ENCODE measurements around the gene ATP1A4.
A peak's percentile ranks its signal among the peaks of the same experiment; 100 is the strongest.
"Not testable (repeated sequence)": the region's sequence is repeated elsewhere in the genome, so short reads cannot be mapped to it uniquely, and the experiment has no call there.

ATP1A4 gene

DNA sequence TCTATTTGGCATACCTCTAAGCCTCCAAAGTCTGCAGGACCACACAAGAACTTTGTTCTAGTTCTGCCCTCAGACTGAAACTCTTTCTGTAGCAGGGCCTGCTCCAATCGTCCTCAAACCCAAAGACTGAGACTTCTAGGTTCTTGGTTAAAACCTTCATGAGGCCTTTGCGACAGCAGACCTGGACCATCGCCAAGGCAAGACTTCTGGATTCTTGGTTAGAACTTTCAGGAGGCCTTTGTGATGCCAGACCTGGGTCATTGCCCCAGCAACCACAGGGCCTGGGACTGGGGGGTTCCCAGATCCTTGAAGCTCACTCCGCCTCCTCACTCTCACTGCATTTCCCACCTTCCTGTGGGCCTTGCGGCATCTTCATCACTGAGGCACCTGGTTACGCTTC, at the start of gene ATP1A4:
Gene ATP1A4, plus strand, starts transcription at position 301 of the 400 bp plus-strand sequence. CDS start 438 bp downstream, outside the sequence.
- DNase-seq (ENCODE audit: low read depth) = no peak
- no peak within 1 kb of the TSS for H3K4me3 ChIP-seq (ENCODE audit: low read depth, low read length)

DNA sequence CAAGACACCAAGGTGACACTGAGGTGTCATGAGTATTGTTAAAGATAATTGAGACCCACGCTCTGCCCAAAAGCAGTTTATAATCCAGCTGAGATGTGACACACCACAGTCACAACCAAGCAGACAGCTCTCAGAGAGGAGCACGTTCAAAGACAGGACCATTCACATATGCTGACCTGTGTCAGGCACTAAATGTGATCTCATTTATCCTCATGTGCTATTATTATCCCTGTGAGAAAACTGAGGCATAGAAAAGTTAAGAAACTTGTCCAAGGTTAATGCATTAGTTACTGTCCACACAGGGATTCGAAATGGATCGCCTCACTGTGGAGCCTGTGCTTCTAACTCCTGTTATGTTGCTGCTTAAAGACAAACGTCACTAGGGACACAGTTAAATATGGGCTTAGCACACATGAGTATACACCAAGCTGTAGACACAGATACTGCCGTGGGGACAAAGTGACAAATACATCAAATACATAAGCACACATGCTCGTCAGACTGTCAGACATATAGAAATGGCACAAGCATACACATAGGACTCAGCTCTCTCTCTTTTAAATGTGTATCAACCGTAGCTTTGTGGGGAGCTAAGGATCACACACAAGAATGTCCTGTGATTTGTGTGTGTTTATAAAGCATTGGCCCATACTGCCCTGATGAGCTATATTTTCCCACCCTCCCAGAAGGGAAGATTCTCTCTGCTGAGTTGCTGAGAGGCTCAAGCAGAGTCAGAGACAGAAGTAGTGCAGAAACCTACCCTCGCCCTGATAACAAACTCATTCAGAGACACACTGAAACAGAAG, 49.5 kb upstream of the ATP1A4 start:
- DNase-seq (ENCODE audit: low read depth) = no peak
- H3K4me3 ChIP-seq (ENCODE audit: low read depth, low read length) = no peak overlapping the region

DNA sequence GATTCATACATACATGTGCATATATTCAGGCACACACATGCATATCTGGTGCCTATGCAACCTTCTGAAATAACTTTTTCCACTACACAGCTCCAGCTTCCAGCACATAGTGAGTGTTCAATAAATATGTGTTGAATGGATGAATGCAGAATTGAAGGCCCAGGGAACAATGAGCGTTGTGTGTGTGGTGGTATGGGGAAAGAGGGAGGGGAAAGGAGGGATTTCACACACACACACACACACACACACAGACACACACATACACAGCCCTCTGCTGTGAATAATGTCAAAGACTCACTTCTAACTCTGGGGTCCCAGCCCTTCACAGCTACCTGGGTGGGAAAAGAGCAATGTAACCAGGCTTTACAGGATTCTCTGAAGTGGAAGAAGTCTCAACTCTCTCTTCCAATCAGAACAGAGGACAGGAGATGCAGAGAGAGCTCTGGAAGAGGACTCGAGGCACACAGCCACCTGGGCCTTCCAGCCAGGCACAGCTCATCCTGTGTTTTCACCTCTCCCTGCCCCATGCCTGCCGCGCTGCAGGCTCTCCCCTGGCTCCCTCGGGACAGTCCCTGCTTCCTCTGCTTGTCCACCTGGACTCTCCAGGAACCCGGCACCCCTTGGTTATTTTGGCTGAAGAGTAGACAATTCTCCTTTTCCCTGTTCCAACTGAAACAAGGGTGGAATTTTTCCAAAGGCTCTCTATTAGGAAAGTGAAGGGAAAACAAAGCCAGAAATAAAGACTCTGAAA, 47.6 kb upstream of the ATP1A4 start:
- DNase-seq (ENCODE audit: low read depth) = no peak
- H3K4me3 ChIP-seq (ENCODE audit: low read depth, low read length) = no peak overlapping the region

DNA sequence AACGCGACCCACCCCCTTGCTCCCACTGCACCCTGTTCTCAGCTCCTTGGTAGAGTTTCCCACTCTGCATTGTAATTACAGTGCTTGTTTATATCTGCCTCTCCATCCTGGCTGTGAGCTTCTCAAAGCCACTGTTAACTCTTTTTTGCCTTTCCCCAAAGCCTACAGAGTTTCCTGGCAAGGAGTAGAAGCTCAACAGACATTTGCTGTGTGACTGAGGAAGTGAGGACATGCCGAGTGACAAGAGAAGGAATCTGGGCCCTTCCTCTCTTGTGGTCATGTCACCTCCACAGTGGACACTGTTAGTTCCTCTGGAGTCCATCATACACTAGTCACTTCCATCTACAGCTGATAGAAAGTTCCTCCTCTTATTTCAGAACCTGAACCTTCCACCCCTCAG, 46.9 kb upstream of the ATP1A4 start:
- no peak overlapping the region for H3K4me3 ChIP-seq (ENCODE audit: low read depth, low read length)
- DNase-seq (ENCODE audit: low read depth) = no peak

DNA sequence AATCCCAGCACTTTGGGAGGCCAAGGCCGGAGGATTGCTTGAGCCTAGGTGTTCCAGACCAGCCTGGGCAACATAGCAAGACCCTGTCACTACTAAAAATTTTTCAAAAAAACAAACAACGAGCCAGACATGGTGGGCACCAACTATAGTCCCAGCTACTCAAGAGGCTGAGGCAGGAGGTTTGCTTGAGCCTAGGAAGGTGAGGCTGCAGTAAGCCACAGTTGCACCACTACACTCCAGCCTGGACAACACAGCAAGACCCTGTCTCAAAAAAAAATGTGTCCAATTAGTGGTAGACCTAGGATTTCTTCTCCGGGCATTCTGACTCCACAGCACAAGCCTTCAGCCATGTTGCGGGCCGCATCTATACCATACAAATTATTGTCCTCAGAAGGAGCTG, 46.2 kb upstream of the ATP1A4 start:
- no peak overlapping the region for H3K4me3 ChIP-seq (ENCODE audit: low read depth, low read length)
- DNase-seq (ENCODE audit: low read depth) = no peak

DNA sequence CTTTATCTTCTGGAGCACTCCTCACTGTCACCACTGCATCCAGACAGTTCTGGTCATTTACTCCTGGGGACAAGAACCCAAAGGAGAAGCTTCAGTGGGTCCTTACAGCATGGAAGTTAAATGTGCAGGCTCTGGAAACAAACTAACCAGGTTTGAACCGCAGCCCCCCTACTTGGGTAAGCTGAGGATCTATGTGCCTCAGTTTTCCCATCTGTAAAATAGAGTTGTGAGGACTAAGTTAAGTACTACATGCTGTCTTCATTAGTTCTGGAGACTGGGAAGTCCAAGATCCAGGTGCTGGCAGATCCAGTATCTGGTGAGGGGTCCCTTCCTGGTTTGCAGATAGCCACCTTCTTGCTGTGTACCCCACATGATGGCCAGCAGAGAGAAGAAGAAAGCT, 43.9 kb upstream of the ATP1A4 start:
- H3K4me3 ChIP-seq (ENCODE audit: low read depth, low read length) = no peak overlapping the region
- no peak for DNase-seq (ENCODE audit: low read depth)

DNA sequence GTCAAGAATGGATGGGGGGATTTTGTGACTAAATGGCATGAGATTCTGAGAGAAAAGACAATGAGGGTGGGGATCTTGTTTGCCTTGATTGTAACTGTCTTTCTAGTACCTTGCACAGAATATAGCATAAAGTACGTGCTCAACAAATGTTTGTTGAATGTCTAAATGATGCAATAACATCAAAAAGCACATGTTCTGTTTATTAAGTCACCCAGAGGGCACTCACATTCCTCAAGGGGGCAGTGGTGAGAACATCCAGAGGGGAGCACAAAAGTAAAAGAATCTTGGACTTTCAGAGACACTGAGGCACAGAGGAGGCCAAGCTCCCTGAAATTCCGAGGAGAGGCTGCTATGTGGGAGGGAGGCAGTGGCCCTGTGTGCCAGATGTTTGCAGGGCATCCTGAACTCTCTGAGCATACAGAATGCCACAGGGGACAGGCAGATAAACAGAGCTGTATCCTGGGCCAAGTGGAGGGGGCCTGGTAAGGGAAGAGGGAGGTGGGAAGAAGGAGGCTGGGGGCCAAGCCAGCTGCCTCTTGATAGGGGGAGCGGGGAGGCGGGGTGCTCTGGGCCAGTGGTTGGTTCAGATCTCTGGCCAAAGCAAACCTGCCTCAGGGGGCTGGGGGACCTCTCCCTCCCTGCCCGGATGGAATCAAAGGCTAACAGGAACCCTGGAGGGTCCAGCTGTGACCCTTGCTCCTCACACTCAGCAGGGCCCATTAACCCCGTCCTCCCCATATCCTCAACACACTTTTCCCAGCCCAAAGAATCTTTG, 42.3 kb upstream of the ATP1A4 start:
- no peak overlapping the region for H3K4me3 ChIP-seq (ENCODE audit: low read depth, low read length)
- no peak for DNase-seq (ENCODE audit: low read depth)

DNA sequence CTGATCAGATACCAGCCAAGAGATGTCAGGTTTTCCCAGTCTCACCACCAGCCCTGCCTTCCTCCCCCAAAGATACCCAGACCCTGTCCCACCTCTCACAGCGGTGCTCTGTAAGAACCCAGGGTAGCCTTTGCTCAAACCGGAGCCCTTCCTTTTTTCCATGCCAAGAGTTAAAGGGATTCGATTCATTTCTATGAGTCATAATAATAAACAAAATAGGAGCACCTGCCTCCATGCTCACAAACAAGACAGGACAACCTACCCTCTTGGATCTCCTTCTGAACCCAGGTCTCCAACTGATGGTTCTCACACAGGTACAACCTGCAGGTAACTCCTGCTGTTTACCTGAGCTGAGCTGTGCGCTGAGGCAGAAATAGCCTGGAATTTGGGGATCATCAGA, 41.7 kb upstream of the ATP1A4 start:
- H3K4me3 ChIP-seq (ENCODE audit: low read depth, low read length) = no peak overlapping the region

DNA sequence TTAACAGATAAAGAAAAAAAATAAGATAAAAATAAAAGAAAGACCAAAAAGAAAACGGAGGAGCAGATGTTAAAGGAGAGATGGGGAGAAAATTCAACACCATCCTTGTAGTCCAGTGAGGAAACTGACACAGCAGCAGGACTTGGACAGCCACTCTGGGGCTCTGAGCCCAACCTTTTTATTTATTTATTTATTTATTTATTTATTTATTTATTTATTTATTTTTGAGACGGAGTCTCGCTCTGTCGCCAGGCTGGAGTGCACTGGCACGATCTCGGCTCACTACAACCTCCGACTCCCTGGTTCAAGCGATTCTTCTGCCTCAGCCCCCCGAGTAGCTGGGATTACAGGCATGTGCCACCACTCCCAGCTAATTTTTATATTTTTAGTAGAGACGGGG, 39.9 kb upstream of the ATP1A4 start:
- not testable (repeated sequence) for DNase-seq (ENCODE audit: low read depth); H3K4me3 ChIP-seq (ENCODE audit: low read depth, low read length)

More for the DNA sequence above, 41.7 kb upstream of the ATP1A4 start:
- no peak for DNase-seq (ENCODE audit: low read depth)

DNA sequence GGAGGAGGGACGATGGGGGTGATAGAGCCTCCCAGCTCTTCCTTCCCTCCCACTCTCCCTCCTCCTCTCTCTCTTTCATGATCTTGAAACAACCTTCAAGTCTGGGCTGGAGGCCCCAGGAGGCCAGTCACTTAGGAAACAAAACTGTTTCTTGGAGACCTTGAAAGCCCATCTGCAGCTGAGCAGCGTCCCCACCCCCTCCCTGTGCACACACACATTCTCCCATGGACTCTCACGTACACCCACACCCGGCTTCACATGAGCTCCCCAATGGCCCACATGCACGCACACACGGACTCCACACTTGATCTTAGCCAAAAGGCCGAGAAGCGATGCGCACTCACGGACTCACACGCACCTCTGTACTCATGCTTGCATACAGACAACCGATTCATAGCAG, 39.0 kb upstream of the ATP1A4 start:
- no peak for DNase-seq (ENCODE audit: low read depth)
- H3K4me3 ChIP-seq (ENCODE audit: low read depth, low read length) = no peak overlapping the region

DNA sequence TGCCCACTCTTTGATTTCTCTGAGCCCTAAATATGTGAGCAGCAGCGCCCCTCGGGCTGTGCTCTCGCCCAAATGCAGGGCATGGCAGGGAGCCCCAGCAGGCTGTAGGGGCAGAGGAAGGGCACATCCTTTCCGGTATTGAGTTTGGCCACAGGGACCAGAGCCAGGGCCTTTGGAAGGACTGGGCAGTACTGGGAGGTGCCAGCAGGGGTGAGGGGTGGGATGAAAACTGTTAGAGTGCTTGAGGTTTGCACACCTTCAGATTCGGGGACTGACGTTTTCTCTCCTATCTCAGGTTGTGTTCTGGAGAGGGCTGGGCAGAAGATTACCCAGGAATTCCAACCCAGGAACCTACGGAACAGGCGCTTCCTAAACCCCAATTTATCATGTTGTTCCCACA, 38.0 kb upstream of the ATP1A4 start:
- no peak for DNase-seq (ENCODE audit: low read depth)
- H3K4me3 ChIP-seq (ENCODE audit: low read depth, low read length) = no peak overlapping the region

DNA sequence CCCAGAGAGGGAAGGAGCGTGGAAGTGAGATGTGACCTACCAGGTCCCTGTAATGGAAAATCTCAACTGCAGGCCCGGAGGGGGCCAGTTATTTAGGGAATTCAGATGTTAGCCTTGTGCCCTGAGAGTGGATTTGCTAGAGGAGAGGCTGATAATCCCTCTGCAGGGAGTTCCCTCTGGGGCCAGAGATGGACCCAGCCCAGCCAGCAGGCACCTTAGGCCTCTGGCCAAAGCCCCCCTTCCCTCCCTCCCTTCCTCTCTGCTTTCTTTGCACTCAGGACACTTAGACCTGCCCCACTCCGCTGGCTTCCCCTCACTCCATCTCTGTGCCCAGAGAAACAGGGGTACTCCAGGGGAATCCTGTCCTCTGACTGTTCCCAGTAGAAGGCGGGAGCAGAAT, 37.3 kb upstream of the ATP1A4 start:
- no peak overlapping the region for H3K4me3 ChIP-seq (ENCODE audit: low read depth, low read length)
- no peak for DNase-seq (ENCODE audit: low read depth)

DNA sequence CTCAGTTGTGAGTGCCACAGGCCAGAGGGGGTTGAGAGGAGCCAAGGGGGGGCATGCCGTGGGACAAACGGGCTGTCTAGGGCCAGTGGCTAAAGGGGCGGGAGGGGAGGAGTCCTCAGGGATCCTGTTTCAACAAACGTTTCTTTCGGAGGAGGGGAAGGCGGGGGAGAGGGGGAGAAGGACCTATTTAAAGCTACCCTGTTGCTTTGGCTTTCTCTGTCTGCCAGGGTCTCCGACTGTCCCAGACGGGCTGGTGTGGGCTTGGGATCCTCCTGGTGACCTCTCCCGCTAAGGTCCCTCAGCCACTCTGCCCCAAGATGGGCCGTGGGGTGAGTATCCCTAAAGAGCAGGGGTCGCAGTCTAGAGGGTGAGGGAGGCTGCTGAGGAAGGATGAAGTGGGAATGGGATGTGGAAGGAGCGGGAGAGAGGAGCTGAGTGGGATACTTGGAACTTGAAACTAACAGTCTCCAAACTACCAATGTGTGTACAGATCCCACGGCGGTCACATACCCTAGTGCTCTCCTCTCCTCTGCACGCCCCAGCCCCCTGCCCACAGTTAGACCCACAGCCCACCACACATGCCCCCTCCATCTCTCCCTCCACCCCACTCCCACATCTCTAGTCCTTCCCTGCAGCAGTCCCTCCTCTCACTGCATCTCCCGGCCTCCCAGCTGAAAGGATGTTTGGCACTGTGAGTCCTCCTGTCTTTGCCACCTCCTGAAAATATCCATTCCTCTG, 35.7 kb upstream of the ATP1A4 start, which contains the start of gene ATP1A2:
Gene ATP1A2, plus strand, starts transcription at position 215 of the 738 bp plus-strand sequence. Its CDS starts 103 bp downstream, at position 318.
- H3K4me3 ChIP-seq (ENCODE audit: low read depth, low read length) = peak within 1 kb of the TSS; percentile 21
- DNase-seq (ENCODE audit: low read depth) = no peak

DNA sequence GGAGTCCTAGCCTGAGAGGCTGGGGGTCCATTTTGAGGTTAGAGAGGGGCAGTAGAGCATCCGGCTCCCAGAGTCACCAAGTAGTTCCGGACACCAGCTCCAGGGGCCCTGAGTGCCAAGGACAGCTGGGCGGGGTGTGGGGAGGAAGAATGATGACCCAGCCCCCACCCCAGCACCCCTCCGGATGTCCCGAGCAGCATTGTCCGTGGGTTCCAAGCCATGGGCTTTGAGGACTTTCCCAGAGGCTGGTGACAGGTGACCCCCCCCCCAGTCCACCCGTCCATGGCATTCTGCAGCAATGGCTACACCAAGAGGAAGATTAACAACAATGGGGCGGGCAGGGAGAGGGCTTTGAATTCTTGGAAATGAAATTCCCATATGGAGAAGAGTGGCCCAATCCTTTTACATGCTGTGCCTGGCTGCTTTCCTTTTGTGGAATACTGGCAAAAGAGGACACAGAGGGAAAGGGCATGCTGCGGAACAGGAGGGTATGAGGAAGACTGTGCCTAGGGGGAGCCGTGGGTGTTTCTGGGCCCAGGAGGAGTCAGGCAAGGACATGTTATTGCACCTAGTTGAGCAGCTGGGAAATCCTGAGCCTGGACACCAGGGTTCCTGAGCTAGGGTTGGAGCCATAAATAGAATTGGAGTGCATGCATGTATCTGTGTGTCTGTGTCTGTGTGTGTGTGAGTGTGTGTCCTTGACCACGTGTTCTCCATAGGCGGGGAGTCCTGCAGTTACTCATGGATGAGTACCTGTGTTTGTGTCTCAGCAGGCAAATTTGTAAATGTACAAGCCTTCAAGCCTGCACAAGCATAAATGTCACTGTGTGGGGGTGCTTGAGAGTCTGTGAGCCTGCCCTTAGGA, 34.9 kb upstream of the ATP1A4 start:
- DNase-seq (ENCODE audit: low read depth) = no peak

DNA sequence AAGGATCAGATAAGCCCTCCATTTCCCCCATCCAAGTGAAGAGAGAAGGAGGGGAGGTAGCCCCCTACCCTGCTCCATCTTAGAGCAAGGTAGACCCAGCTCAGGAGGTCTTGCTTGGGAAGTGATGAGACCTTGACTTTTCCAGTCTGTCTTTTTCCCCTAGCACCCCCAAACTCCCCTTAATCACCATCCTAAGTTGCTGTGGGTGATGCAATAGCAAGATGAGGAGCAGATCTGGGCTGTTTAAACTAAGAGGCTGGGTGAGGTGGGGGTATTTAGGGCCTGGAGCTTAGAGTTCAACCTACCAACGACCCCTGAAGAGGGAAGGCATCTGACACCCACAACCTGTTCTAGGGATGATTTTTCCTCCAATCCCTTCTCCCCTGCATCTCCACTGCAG, 34.1 kb upstream of the ATP1A4 start:
- DNase-seq (ENCODE audit: low read depth) = no peak
- no peak overlapping the region for H3K4me3 ChIP-seq (ENCODE audit: low read depth, low read length)

More for the DNA sequence above, 34.9 kb upstream of the ATP1A4 start:
- peak overlapping the region; percentile 21 for H3K4me3 ChIP-seq (ENCODE audit: low read depth, low read length)

DNA sequence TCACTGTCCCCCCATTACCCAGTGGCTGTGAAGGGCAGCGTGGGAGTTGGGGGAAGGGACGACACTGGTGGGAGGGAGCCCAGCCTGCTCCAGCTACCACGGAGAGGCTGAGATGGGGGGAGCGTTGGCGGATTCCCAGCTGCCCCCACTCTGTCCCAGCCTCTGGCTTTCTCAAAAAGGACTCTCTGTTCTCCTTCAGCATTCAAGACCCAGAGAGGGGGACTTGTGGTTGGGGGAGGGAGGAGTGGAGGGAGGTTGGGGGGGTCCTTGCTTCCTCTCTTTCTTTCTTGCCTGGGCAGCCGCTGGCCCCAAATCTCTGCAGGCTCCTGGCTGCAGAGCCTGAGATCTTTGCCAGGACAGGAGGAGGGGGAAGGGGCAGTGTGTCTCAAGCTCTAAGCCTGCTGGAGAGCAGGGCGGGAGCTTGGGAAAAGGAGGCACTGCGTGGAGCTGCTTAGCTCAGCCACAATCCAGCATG, 33.7 kb upstream of the ATP1A4 start:
- H3K4me3 ChIP-seq (ENCODE audit: low read depth, low read length) = no peak overlapping the region
- DNase-seq (ENCODE audit: low read depth) = no peak

DNA sequence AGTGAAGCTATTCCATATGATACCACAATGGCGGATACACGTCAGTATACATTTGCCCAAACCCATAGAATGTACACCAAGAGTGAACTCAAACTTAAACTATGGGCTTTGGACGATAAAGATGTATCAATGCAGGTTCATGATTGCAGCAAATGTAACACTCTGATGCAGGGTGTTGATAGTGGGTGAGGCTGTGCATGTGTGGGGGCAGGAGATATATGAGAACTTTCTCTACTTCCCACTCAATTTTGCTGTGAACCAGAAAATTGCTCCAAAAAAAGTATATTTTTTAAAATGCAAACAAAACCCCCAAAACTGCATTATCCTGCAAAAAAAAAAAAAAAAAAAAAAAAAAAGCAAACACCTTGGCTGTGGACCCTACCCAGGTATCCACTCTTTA, 32.5 kb upstream of the ATP1A4 start:
- H3K4me3 ChIP-seq (ENCODE audit: low read depth, low read length) = no peak overlapping the region
- no peak for DNase-seq (ENCODE audit: low read depth)

DNA sequence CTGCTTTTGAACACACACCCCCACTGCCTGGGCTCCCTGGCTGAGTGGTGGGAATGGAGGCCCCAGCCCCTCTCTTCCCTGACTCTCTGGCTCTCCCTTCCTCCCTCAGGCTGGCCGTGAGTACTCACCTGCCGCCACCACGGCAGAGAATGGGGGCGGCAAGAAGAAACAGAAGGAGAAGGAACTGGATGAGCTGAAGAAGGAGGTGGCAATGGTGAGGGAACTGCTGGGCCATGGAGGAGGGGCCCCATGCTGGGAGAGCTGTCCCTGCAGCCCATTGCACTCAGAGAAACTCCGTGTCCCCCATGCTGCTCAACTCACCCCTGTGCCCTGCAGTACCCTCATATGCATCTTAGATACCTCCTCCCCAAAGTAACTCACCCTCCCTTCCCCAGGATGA, 30.6 kb upstream of the ATP1A4 start:
- no peak for DNase-seq (ENCODE audit: low read depth)
- H3K4me3 ChIP-seq (ENCODE audit: low read depth, low read length) = no peak overlapping the region

Data from skeletal muscle cell (primary cell).